Peyer's patch (tissue), 4 donors: Measurements from ENCODE around the gene SLC44A5. TPM values are rescaled to one million over a fixed set of nuclear protein-coding genes. Genes with fewer than 3 reads are reported as not detected.

ENCODE experiments used
- DNase-seq, 3 donors: peaks; one replicate each; pipeline ENCODE4 v3.0.0-alpha.2; 2017 to 2019
- H3K27ac ChIP-seq, 4 donors: fragments of 200-600 bp; sonication (generic); one replicate each; pipeline ENCODE4 v1.5.1; 2016 to 2019
- H3K27me3 ChIP-seq, 2 donors: fragments of 200-600 bp; sonication (generic); one replicate each; pipeline ENCODE4 v1.5.1; 2019
- H3K36me3 ChIP-seq, 3 donors: fragments of 200-600 bp; sonication (generic); one replicate each; pipeline ENCODE4 v1.5.1; 2016 to 2019
- H3K4me1 ChIP-seq, 4 donors: fragments of 200-600 bp; sonication (generic); one replicate each; pipeline ENCODE4 v1.5.1; 2016 to 2019
- H3K4me3 ChIP-seq, 4 donors: fragments of 200-600 bp; sonication (generic); 1 replicate in 3 of 4; 2 replicates in 1 of 4; pipeline ENCODE4 v1.5.1; 2016 to 2019; ENCODE audit warnings: mild to moderate bottlenecking in 1 of 4
- H3K9me3 ChIP-seq, 4 donors: fragments of 200-600 bp; sonication (generic); one replicate each; pipeline ENCODE4 v1.5.1; 2016 to 2019; ENCODE audit warnings: mild to moderate bottlenecking in 1 of 4
- CTCF ChIP-seq, 6 experiments: fragments of 450-650 bp in 4 of 6; fragments of 200-600 bp in 2 of 6; sonication (generic) in 1 of 6; IDR thresholded peaks; one replicate each; pipeline ENCODE4 v1.5.1; 2017 to 2019; ENCODE audit warnings: antibody characterized with exemption in 6 of 6, mild to moderate bottlenecking in 3 of 6, moderate library complexity in 1 of 6
- POLR2A ChIP-seq, 2 donors: fragments of 450-650 bp; IDR thresholded peaks; one replicate each; pipeline ENCODE4 v1.5.1; 2017; ENCODE audit warnings: antibody characterized with exemption in 2 of 2, mild to moderate bottlenecking in 2 of 2, moderate library complexity in 2 of 2
- total RNA-seq, 4 donors: library from RNA; depleted of rRNA; stranded (reverse); fragments of >200 nt; gene quantifications; one replicate each; pipeline ENCODE4 v1.1.0, GENCODE V29; 2016

SLC44A5 gene
- total RNA-seq, 4 donors from 2014 or later = 0.70 to 0.80 TPM; not detected in 2

DNA sequence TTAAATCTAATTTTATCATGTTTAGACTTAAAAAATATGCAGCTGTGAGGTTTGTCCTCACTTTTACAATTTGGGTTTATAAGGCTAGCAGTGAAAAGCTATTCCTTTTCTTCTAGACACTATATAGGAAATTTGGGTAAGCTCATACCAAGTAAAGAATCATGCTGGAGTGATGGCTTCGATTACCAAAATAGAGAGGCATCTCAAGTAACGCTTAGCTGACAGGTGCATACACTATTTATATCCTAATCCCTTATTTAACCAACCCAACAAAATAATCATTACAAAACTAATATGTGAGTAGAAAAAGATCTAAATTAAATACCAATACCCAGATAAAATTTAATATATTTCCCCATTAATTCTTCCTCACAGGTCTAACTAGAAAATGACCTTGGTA, 283.5 kb downstream of the SLC44A5 start:
- Histone ChIP-seq H3K4me1 (no peaks in the 10 kb centered on the region), H3K36me3 (no peaks in the 10 kb centered on the region), H3K9me3 (no peaks in the 10 kb centered on the region), H3K4me3 (no peak overlapping the region), H3K27ac (no peak overlapping the region), H3K27me3 (no peaks in the 10 kb centered on the region)
- DNase-seq = no peak
- TF ChIP-seq CTCF (IDR thresholded peaks at IDR 0.05) = no peak
- no peak for TF ChIP-seq POLR2A (IDR thresholded peaks at IDR 0.05)

- H3K4me1 ChIP-seq = no peaks in the 10 kb centered on the region
- no peaks in the 10 kb centered on the region for H3K9me3 ChIP-seq
- no peak overlapping the region for H3K4me3 ChIP-seq
- H3K27ac ChIP-seq = no peak overlapping the region
- no peak for DNase-seq
- no peaks in the 10 kb centered on the region for H3K27me3 ChIP-seq
- TF ChIP-seq POLR2A (IDR thresholded peaks at IDR 0.05) = no peak
- TF ChIP-seq CTCF (IDR thresholded peaks at IDR 0.05) = no peak
- H3K36me3 ChIP-seq = no peaks in the 10 kb centered on the region
Observed at GRCh38 chr1:75317976-75318375, 292.9 kb downstream of the SLC44A5 start.

DNA sequence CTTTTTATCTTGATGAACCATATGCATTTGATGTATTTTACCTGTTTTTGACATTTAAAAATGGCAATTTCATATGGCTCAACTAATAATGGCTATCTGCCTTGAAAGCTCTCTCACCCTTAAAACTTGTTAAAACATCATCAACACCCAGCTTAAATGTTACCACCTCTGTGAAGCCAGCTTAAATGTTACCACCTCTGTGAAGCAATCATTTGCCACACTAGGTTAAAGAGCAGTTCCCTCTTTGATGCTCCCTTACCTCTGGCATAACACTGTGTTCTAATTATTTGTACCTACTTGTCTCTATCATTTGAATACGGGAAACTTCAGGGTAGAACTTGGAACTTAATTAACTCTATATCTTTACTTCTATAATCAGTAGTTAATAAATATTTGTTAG, 294.7 kb downstream of the SLC44A5 start:
- no peak for DNase-seq
- TF ChIP-seq CTCF (IDR thresholded peaks at IDR 0.05) = no peak
- no peak for TF ChIP-seq POLR2A (IDR thresholded peaks at IDR 0.05)

DNA sequence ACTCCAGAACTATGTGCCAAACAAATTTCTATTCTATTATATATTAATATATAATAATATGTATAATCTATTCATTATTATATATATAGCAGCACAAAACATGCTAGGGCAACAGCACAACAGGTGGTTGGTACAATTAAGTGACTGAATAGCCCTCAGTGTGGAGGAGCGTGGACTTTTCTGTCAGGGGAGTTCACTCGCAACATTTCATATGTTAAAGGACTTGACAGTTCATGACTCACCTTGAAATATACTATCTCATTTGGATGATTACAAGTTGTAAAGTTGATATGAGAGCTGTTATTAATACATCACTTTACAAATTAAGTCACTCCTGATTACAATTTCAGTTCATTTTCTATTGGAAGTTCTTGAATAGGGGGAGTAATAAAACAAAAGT, 298.3 kb downstream of the SLC44A5 start:
- H3K9me3 ChIP-seq = no peaks in the 10 kb centered on the region
- no peak overlapping the region for H3K27ac ChIP-seq
- no peaks in the 10 kb centered on the region for H3K27me3 ChIP-seq
- TF ChIP-seq POLR2A (IDR thresholded peaks at IDR 0.05) = no peak
- TF ChIP-seq CTCF (IDR thresholded peaks at IDR 0.05) = no peak
- no peaks in the 10 kb centered on the region for H3K36me3 ChIP-seq
- H3K4me3 ChIP-seq = no peak overlapping the region
- no peak for DNase-seq
- no peaks in the 10 kb centered on the region for H3K4me1 ChIP-seq

More for the DNA sequence above, 294.7 kb downstream of the SLC44A5 start:
- no peaks in the 10 kb centered on the region for H3K36me3 ChIP-seq
- H3K4me3 ChIP-seq = no peak overlapping the region
- H3K27me3 ChIP-seq = no peaks in the 10 kb centered on the region
- no peaks in the 10 kb centered on the region for H3K4me1 ChIP-seq
- no peak overlapping the region for H3K27ac ChIP-seq
- H3K9me3 ChIP-seq = no peaks in the 10 kb centered on the region

GRCh38 chr1:75310067-75310466, 300.8 kb downstream of the SLC44A5 start:
- Histone ChIP-seq H3K27ac (no peak overlapping the region), H3K4me1 (no peaks in the 10 kb centered on the region), H3K27me3 (no peaks in the 10 kb centered on the region), H3K9me3 (no peaks in the 10 kb centered on the region), H3K36me3 (no peaks in the 10 kb centered on the region), H3K4me3 (no peak overlapping the region)
- TF ChIP-seq POLR2A (IDR thresholded peaks at IDR 0.05) (no peak), CTCF (IDR thresholded peaks at IDR 0.05) (no peak)
- no peak for DNase-seq

GRCh38 chr1:75308365-75308764, 302.5 kb downstream of the SLC44A5 start:
- Histone ChIP-seq H3K4me1 (no peaks in the 10 kb centered on the region), H3K36me3 (no peaks in the 10 kb centered on the region), H3K9me3 (no peaks in the 10 kb centered on the region), H3K4me3 (no peak overlapping the region), H3K27me3 (no peaks in the 10 kb centered on the region), H3K27ac (no peak overlapping the region)
- TF ChIP-seq POLR2A (IDR thresholded peaks at IDR 0.05) (no peak), CTCF (IDR thresholded peaks at IDR 0.05) (no peak)
- no peak for DNase-seq
